GM19025 (cell line): ENCODE data around the gene ZNF778.
"Not testable (repeated sequence)": the region's sequence is repeated elsewhere in the genome, so short reads cannot be mapped to it uniquely, and the experiment has no call there.

Experiments
- ATAC-seq: cut with Tn5 transposase; IDR thresholded peaks from one replicate; pipeline ENCODE4 v1.9.1; 2021; ENCODE audit warnings: mild to moderate bottlenecking, low read depth, moderate library complexity; ENCODE audit not compliant: unreplicated experiment

The ZNF778 gene

DNA sequence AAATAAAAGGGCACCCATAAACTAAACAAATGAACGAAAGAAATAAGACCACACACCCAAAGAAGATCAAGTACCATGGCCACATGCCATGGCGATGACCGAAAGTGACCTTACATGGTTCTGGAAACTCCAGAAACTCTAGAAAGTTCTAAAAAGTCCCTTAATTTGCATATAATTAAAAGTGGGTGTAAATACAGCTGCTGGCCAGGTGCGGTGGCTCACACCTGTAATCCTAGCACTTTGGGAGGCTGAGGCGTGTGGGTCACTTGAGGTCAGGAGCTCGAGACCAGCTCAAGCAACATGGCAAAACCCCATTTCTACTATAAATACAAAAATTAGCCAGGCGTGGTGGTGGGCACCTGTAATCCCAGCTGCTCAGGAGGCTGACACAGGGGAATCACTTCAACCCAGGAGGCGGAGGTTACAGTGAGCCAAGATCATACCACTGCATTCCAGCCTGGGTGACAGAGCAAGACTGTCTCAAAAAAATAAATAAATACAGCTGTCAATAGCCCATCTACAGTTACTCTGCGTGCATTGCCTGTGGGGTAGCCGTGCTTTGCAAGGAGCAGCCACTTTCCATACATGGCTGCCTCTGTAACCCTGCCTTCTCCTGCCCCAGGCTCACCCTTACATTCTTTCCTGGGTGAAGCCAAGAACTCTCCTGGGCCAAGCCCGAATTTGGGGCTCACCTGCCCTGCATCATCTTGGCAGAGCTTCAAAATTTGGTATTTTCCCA is 7.2 kb upstream of the ZNF778 start:
- no peak for ATAC-seq

DNA sequence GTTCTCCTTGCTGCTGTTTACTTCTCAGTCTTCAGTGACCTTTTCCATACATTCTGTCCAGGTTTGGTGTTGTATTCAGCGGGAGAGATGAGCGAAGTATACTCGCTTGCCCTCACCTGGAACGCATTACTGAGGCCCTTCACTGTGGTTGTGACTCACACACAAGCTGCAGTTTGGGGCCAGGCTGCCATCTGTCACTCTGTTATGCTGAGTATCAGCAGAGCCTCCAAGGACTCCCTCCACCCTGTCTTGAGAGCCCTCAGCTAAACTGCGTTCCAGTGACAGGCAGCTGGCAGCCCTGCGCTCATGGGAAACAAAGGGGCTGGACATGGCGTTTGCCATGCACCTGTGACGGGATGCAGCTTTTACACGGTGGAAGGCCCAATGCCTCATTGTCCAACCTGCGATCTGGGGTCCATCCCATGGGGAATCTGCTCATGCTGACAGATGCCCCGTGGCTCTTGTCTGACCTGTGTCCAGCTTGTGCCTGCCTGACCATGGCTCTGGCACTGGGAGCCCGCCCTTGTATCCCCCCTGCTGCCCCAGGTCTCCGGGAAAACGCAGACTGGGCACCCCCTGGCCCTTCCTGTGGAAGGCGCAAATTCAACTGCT is 6.5 kb upstream of the ZNF778 start:
- ATAC-seq: no peak

DNA sequence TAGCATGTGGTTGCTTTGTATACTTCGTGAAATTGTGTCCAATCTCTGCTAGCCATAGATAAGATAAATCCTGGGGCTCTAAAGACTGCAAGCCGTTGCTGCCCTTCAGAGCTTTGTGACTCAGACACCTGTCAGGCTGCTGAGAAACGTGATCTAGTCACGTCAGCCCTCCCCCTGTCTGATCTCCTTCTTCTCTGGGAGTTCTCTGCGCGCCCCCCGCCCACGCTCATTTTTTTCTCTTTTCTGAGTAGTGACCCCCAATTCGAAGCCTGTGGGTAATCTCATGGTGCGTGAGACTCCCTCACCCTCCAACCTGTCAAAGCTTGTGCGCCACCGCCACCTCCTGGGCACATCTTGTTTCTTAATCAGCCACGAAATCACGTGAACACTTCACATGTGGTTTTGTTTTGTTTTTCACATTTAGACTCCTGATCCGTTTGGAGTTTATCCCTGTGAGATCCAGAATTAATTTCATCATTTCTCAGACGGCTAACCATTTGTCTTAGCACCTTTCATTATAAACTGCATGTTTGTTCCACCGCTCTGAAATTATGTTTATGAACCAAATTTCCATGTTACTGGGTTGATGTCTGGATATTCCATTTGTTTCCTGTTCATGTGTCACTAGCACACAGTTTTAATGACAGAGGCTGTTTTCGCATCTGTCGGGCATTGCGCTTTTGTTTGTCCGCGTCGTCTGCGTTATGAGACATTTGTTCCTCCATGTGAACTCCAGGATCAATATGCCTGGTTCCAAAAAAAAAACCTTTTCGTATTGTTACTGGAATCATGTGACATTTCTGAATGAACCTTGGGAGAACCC is 977 bp upstream of the ZNF778 start:
- no peak for ATAC-seq

DNA sequence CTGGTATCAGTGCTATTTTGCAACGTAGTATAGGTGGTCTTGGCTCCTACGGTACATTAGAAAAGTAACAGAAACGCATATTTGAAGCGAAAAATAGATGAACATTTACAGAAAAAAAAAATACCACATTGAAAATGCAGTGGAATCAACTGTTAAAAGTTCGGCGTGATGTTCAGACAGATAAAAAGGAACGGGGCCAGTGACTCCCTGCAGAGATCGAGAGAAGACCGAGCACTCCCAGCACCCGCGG is 440 bp upstream of the ZNF778 start:
- ATAC-seq: no peak

DNA sequence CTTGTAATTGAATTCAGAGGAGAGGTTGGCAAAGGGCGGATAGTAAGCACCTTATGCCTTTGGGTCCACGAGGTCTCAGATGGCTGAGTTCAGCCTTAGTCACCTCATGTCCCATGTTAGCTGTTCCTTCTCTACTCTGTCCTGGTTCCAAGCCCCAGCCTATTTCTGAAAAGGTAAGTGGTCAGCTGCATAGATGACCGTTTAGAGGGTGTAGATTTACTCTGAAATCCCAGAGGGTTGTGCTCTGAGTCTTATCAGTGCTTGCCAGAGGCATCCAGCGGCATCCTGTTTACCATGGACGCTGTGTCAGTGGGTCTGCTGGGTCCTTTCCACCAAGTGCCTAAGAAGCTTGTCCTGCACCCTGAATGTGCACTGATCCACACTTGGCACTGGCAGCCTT is 1.9 kb downstream of the ZNF778 start:
- no peak for ATAC-seq

DNA sequence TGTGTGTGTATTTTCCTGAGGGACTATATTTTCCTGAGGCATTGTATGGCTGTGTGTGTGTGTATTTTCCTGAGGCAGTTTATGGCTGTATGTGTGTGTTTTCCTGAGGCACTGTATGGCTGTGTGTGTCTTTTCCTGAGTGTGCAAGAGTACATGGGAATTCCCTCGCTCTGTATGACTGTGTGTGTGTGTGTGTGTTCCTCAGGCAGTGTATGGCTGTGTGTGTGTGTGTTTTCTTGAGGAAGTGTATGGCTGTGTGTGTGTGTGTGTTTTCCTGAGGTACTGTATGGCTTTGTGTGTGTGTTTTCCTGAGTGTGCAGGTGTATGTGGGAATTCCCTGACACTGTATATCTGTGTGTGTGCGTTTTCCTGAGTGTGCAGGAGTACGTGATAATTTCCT is 4.1 kb downstream of the ZNF778 start:
- no peak for ATAC-seq

DNA sequence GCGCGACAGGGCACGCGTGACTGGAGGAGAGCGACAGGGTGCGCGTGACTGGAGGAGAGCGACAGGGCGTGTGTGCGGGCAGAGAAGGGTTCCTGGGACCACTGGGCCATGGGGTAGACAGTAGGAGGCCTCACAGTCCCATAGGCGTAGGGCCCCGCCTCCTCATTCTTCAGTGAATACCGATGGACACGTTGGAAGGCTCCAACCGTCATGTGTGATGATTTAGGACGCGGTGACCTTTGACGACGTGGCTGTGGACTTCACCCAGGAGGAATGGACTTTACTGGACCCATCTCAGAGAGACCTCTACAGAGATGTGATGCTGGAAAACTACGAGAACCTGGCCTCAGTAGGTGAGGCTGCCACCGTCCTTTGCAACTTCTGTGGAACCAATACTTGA is 5.4 kb downstream of the ZNF778 start:
- no peak for ATAC-seq

DNA sequence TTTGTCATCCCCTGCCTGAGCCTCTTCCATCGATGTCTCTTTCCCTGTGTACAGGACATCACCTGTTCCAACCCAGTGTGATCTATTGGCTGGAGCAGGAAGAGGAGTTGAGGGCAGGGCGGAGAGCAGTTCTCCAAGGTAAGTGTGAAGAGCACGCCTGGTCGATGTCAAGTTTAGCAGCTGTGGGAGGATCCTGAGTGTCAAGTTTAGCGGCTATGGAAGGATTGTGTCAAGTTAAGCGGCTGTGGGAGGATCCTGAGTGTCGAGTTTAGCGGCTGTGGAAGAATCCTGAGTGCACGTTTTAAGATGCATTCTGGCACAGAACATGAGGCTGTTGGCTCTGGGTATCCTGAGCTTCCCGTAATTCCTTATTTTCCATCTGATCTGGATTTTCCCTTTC is 7.2 kb downstream of the ZNF778 start:
- no peak for ATAC-seq

DNA sequence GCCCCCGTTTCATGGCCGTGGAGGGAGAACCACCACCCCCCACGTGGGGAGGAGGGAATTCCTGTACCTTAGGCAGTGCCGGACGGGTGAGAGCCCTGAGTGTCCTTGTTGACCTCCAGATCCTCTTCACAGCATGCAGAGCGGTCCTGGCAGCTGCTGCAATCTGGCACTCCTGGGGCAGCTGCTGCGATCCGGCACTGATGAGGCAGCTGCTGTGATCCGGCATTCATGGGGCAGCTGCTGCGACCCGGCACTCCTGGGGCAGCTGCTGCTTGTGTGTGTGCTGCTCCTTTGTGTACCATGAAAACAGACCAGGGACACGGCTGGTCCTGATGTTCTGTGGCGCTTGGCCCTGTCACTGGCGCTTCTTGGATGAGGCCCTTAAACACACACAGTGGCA is 12.8 kb downstream of the ZNF778 start:
- no peak for ATAC-seq

DNA sequence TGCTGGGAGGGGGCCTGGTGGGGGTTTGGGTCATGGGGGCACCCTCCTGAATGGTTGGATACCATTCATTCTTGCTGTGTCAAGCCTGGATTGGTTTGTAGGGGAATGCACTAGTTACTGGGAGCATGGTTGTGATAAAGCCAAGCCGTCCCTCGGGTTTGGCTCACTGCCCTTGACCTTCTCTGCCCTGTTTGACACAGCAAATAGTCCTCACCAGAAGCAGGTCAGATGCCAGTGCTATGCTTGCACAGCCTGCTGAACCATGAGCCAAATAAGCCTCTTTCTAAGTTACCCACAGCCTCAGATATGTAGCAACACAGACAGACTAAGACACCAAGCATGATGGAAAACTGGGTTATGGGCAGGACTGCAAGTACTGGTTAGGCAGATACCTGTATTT is 14.6 kb downstream of the ZNF778 start:
- ATAC-seq: no peak

DNA sequence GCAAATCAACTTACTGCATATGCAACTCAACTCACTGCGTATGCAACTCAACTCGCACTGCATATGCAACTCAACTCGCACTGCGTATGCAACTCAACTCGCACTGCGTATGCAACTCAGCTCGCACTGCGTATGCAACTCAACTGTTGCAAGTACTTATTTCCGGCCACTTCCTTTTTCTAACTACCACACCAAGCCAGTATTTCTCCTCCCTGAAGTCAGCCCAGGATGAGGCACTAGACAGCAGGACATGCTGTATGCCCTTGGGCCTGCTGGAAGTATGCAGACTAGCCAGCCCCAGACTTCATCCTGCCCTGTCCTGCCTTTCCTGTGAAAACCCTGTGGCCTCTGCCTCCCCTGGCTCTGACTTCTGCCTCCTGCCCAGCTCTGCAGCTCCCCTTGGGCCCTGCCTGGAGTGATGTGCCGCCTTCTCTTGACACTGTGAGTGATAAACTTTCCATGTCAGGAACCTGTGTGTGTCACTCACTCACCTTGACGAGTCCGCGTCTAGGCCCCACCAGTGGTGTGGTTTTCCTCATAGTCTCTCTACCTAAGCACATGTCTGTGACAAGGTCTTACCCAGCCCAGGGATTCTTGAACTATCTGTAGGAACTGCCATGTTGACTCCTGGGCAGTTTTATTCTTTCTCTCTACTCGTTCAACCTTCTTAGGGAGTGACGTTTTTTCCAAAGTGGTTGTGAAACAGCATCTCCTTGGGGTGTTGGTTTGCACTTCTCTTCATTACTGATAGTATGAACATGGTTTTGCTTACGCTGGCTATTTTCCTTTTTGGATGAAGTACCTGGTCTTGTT is 16.4 kb downstream of the ZNF778 start:
- no peak for ATAC-seq

DNA sequence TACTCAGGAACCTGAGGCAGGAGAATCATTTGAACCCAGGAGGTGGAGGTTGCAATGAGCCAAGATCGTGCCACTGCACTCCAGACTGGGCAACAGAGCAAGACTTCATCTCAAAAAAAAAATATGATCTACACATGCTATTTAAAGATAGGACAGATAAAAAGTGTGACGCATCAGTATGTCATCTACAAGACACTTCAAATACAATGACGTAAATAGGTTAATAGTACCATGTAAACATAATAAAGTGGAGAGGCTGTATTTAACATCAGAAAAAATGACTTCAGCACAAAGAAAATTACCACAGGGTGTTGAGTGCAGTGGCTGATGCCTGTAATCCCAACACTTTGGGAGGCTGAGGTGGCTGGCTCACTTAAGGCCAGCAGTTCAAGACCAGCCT is 20.2 kb downstream of the ZNF778 start:
- ATAC-seq: no peak

DNA sequence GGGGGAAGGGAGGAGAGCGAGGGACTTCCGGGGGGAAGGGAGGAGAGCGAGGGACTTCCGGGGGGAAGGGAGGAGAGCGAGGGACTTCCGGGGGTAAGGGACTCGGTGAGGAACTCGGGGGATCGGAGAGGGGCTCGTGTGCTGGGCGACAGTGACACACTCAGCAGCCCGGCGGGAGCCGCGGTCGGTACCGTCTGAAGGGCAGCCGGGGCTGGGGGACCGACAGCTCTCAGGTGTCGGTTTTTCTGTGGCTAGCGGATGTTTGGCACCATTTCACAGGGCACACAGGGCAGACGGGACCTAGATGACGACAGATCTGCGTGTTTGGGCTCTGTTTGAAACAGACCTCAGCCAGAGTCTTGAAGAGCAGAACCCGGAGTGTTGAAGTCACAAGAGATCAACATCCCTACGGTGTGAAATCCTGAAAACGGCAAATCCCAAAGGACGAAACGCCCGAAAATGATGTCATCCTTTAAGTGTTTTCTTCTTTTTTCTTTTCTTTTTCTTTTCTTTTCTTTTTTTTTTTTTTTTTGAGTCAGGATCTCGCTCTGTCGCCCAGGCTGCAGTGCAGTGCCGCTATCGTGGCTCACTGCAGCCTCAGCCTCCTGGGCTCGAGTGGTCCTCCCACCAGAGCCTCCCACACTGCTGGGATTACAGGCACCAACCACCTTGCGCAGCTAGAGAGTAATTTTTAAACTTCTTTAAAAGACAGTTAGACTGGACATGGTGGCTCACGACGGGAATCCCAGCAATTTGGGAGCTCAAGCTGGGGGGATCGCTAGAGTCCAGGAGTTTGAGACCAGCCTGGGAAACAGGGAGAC is 23.9 kb downstream of the ZNF778 start:
- ATAC-seq: peak; percentile 46

DNA sequence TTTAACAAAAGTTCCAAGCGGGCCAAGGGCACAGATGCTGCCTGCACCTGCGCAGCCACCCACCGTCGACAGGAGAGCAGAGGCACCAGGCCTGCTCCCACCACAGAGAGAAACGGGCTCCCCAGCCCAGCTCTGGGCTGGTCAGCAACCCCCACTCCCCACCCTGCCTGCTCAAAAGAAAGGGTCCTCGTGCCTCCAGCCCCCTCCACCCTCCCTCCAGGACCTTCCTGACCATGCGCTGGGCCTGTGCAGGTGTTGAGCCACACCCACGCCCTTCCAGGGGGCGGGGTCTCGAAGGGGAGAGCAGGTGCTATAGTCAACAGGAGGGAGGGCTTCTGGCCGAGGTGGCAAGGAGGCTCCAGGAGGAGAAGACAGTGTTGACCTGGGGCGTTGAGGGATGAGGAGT is 25.3 kb downstream of the ZNF778 start:
- no peak for ATAC-seq

DNA sequence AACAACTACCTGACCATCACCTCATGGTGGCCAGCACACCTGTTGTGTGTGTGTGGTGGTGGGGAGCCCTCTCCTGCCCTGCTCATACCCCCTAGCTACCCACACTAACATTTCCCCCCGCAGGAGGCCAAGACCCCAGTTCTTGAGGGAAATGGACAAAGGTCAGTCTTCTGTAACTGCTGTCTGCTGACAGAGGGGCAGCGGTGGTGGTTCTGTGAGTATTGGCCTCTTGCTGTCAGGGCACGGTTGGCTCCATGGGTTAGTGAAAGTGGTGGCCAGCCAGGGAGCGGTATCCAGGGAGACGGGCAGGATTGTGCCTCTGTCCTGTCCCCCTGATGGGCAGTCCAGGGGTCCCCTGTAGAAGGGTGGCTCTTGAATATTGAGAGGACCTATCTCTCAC is 26.2 kb downstream of the ZNF778 start:
- ATAC-seq: no peak

DNA sequence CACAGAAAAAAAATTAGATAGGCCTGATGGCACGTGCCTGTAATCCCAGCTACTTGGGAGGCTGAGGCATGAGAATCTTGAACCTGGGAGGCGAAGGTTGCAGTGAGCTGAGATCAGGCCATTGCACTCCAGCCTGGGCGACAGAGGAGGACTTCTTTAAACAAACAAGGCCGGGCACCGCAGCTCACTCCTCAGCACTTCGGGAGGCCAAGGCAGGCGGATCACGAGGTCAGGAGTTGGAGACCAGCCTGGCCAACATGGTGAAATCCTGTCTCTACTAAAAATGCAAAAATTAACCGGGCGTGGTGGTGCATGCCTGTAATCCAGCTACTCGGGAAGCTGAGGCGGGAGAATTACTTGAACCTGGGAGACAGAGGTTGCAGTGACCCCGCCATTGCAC is 26.8 kb downstream of the ZNF778 start:
- not testable (repeated sequence) for ATAC-seq

DNA sequence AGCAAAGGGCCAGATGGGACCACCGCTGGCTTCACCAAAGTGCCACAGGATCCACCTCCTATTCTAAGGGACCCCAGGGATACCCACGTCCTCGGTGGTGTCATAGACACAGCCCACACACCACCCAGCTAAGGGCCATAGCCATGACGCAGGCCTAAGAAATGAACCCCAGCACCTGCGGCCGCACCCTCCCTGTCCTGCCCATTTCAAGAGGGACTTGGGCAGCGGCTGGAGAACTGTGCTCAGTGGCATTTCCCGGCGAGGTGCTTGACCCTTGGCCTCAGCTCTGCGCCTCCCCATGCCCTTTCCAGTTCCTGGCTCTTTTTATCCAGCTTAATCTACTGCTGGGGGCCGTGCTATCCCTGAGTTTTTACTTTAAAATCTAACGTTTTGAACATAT is 27.3 kb downstream of the ZNF778 start:
- no peak for ATAC-seq

DNA sequence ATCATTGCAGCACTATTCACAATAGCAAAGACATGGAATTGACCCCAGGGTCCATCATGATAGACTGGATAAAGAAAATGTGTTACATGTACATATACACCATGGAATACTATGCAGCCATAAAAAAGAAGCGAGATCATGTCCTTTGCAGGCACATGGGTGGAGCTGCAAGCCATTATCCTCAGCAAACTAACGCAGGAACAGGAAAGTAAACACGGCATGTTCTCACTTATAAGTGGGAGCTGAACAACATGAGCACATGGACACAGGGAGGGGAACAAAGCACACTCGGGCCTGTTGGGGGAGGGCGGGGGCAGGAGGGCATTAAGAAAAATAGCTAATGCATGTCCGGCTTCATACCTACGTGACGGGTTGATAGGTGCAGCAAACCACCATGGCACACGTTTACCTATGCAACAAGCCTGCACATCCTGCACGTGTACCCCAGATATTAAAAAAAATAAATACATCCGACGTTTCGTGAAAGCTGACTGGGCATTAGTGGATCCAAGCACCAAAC is 28.9 kb downstream of the ZNF778 start:
- ATAC-seq: no peak

DNA sequence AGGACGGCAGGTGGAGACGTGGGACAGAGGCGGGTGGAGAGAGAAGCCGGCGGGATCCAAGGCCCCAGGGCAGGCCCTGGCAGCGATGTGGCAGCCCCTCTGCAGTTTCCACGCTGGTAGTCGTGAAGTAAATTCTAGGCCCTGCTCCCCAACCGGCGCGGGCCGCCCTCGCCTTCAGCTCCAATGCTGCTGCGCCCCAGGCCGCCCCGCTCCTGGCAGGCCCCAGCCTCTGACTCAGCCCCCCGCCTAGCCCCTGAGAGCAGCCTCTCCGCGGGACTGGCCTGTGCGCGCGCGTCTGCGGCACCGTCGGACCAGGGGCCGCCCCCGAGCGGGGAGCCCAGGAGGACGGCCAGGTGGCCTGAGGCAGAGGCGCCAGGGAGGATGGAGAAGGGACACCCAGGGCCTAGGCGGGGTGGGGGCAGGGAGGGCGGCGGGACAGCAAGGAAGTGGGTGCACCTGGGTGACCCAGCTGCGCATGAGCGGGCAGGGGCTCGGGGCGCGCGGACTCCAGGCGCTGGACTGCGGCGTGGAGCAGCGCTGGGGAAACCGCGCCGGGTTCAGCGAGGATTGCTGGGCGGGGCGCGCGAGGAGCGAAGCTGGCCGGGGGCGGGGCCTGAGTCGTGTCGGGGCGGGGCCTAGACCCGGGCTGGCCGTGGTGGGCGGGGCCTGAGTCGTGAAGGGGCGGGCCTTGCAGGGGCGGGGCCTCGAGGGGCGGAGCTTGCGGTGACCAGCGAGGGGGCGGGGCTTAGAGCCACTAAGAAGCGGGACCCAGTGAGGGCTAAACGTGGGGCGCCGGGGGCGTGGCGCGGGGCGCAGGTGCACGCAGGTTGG is 29.6 kb downstream of the ZNF778 start:
- ATAC-seq: peak; percentile 48
